Duodenal mucosa (tissue), 2 donors: Measurements from ENCODE around the gene USP48.
"Not testable (repeated sequence)": the region's sequence is repeated elsewhere in the genome, so short reads cannot be mapped to it uniquely, and the experiment has no call there.

ENCODE experiments used
- H3K27ac ChIP-seq: one replicate; pipeline ENCODE4 v1.7.0; 2013; ENCODE audit warnings: low read depth, low read length
- H3K27me3 ChIP-seq, 2 donors: one replicate each; pipeline ENCODE4 v1.7.0; 2013; ENCODE audit warnings: low read length in 2 of 2, control low read depth in 1 of 2; ENCODE audit not compliant: insufficient read depth in 2 of 2, control insufficient read depth in 1 of 2
- H3K36me3 ChIP-seq, 2 donors: one replicate each; pipeline ENCODE4 v1.7.0; 2013; ENCODE audit warnings: low read length in 2 of 2, control low read depth in 1 of 2; ENCODE audit not compliant: insufficient read depth in 2 of 2, control insufficient read depth in 1 of 2
- H3K4me1 ChIP-seq, 2 donors: one replicate each; pipeline ENCODE4 v1.7.0; 2013; ENCODE audit warnings: low read length in 2 of 2, control low read depth in 1 of 2; ENCODE audit not compliant: insufficient read depth in 2 of 2, control insufficient read depth in 1 of 2
- H3K4me3 ChIP-seq, 2 donors: one replicate each; pipeline ENCODE4 v1.7.0; 2013; ENCODE audit warnings: low read length in 2 of 2, low read depth in 1 of 2
- H3K9ac ChIP-seq, 2 donors: one replicate each; pipeline ENCODE4 v1.7.0; 2013; ENCODE audit warnings: low read length in 2 of 2, low read depth in 1 of 2
- H3K9me3 ChIP-seq, 2 donors: one replicate each; pipeline ENCODE4 v1.7.0; 2013; ENCODE audit warnings: low read length in 2 of 2, control low read depth in 1 of 2; ENCODE audit not compliant: control insufficient read depth in 1 of 2

The USP48 gene

GRCh38 chr1:21687081-21687529 is 95.8 kb downstream of the USP48 start:
- no peak overlapping the region for H3K4me3 ChIP-seq
- H3K9me3 ChIP-seq = no peaks in the 10 kb centered on the region
- no peak overlapping the region for H3K9ac ChIP-seq
- H3K36me3 ChIP-seq = peaks cover 26 to 57% of the 10 kb centered on the region in 2 donors
- no peak overlapping the region for H3K27ac ChIP-seq
- no peaks in the 10 kb centered on the region for H3K4me1 ChIP-seq
- no peaks in the 10 kb centered on the region for H3K27me3 ChIP-seq

GRCh38 chr1:21685946-21686678 is 96.8 kb downstream of the USP48 start:
- Histone ChIP-seq H3K4me1 (no peaks in the 10 kb centered on the region), H3K4me3 (no peak overlapping the region), H3K36me3 (peaks cover 21 to 54% of the 10 kb centered on the region in 2 donors), H3K27me3 (no peaks in the 10 kb centered on the region), H3K9me3 (no peaks in the 10 kb centered on the region), H3K9ac (no peak overlapping the region), H3K27ac (no peak overlapping the region)

GRCh38 chr1:21681426-21681825 is 101.5 kb downstream of the USP48 start:
- Histone ChIP-seq H3K9me3 (no peaks in the 10 kb centered on the region), H3K4me1 (no peaks in the 10 kb centered on the region), H3K4me3 (no peak overlapping the region), H3K36me3 (peaks cover 3 to 34% of the 10 kb centered on the region in 2 donors), H3K27me3 (no peaks in the 10 kb centered on the region), H3K27ac (no peak overlapping the region), H3K9ac (no peak overlapping the region)

GRCh38 chr1:21680918-21681317 is 102.0 kb downstream of the USP48 start:
- H3K36me3 ChIP-seq = peaks cover 3 to 28% of the 10 kb centered on the region in 2 donors
- no peak overlapping the region for H3K4me3 ChIP-seq
- no peaks in the 10 kb centered on the region for H3K27me3 ChIP-seq
- no peak overlapping the region for H3K9ac ChIP-seq
- H3K9me3 ChIP-seq = no peaks in the 10 kb centered on the region
- H3K4me1 ChIP-seq = no peaks in the 10 kb centered on the region
- H3K27ac ChIP-seq = no peak overlapping the region

GRCh38 chr1:21680381-21680780 is 102.6 kb downstream of the USP48 start:
- Histone ChIP-seq H3K27ac (no peak overlapping the region), H3K4me3 (no peak overlapping the region), H3K9ac (no peak overlapping the region), H3K27me3 (no peaks in the 10 kb centered on the region), H3K36me3 (peaks cover 3 to 23% of the 10 kb centered on the region in 2 donors), H3K9me3 (no peaks in the 10 kb centered on the region), H3K4me1 (no peaks in the 10 kb centered on the region)

- no peak overlapping the region for H3K27ac ChIP-seq
- no peaks in the 10 kb centered on the region for H3K27me3 ChIP-seq
- peaks cover 6 to 7% of the 10 kb centered on the region in 2 donors for H3K4me1 ChIP-seq
- peaks cover 3 to 17% of the 10 kb centered on the region in 2 donors for H3K36me3 ChIP-seq
- no peak overlapping the region for H3K4me3 ChIP-seq
- H3K9me3 ChIP-seq = no peaks in the 10 kb centered on the region
- H3K9ac ChIP-seq = no peak overlapping the region
Measured at GRCh38 chr1:21677168-21677567, 105.8 kb downstream of the USP48 start.

GRCh38 chr1:21674957-21675356 is 108.0 kb downstream of the USP48 start:
- Histone ChIP-seq H3K4me3 (no peak overlapping the region), H3K27me3 (peaks cover 3 to 14% of the 10 kb centered on the region in 2 donors), H3K4me1 (peaks cover 8 to 12% of the 10 kb centered on the region in 2 donors), H3K36me3 (peaks cover 3 to 11% of the 10 kb centered on the region in 2 donors), H3K9ac (no peak overlapping the region), H3K9me3 (no peaks in the 10 kb centered on the region), H3K27ac (no peak overlapping the region)

- H3K9ac ChIP-seq, H3K4me3 ChIP-seq, H3K9me3 ChIP-seq, H3K27ac ChIP-seq: not testable (repeated sequence)
- Histone ChIP-seq H3K36me3 (peaks cover 3 to 11% of the 10 kb centered on the region in 2 donors), H3K4me1 (peaks cover 11 to 19% of the 10 kb centered on the region in 2 donors), H3K27me3 (peaks cover 3 to 16% of the 10 kb centered on the region in 2 donors)
Measured at GRCh38 chr1:21673853-21674252, 109.1 kb downstream of the USP48 start.

GRCh38 chr1:21673277-21673780 is 109.6 kb downstream of the USP48 start:
- Histone ChIP-seq H3K4me3 (no peak overlapping the region), H3K9ac (no peak overlapping the region), H3K9me3 (no peaks in the 10 kb centered on the region), H3K27me3 (peaks cover 9 to 22% of the 10 kb centered on the region in 2 donors), H3K36me3 (peaks cover 3 to 6% of the 10 kb centered on the region in 2 donors), H3K27ac (no peak overlapping the region), H3K4me1 (peaks cover 16 to 24% of the 10 kb centered on the region in 2 donors)

- H3K27me3 ChIP-seq = peaks cover 14 to 28% of the 10 kb centered on the region in 2 donors
- H3K27ac ChIP-seq = no peak overlapping the region
- H3K4me1 ChIP-seq = peaks cover 16 to 27% of the 10 kb centered on the region in 2 donors
- peaks cover 3 to 5% of the 10 kb centered on the region in 2 donors for H3K36me3 ChIP-seq
- H3K9me3 ChIP-seq = no peaks in the 10 kb centered on the region
- H3K4me3 ChIP-seq = no peak overlapping the region
- H3K9ac ChIP-seq = no peak overlapping the region
Measured at GRCh38 chr1:21672478-21673276, 110.3 kb downstream of the USP48 start.
